ENCODE data around the gene CNN2.

DNA sequence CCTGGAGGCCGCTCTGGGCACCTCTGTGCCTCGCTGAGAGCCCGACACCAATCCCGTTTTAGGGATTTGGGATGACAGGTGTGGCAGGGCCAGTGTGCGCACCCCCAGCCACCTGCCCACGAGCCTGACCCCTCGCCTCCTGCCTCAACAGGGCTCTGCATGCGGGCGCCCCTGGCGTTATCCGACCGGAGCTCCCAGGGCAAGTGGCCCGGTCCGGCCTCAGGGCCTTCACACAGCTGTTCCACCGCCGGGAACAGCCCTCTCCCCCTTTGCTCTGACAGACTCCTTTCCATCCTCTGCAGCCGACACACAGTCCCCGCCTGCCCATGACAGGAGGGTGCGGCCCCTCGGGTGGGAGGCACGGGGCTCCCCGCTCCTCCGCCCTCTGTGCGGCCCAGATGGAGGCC is 49.3 kb upstream of the CNN2 start:
- TF ChIP-seq POLR2A (IDR thresholded peaks at IDR 0.05): no peak
- TF ChIP-seq, protein P1, sequence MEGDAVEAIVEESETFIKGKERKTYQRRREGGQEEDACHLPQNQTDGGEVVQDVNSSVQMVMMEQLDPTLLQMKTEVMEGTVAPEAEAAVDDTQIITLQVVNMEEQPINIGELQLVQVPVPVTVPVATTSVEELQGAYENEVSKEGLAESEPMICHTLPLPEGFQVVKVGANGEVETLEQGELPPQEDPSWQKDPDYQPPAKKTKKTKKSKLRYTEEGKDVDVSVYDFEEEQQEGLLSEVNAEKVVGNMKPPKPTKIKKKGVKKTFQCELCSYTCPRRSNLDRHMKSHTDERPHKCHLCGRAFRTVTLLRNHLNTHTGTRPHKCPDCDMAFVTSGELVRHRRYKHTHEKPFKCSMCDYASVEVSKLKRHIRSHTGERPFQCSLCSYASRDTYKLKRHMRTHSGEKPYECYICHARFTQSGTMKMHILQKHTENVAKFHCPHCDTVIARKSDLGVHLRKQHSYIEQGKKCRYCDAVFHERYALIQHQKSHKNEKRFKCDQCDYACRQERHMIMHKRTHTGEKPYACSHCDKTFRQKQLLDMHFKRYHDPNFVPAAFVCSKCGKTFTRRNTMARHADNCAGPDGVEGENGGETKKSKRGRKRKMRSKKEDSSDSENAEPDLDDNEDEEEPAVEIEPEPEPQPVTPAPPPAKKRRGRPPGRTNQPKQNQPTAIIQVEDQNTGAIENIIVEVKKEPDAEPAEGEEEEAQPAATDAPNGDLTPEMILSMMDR (IDR thresholded peaks at IDR 0.05): no peak
